HG03521 (cell line): ENCODE data around the gene ITGA1.
A peak's percentile ranks its signal among the peaks of the same experiment; 100 is the strongest.
"Not testable (repeated sequence)": the region's sequence is repeated elsewhere in the genome, so short reads cannot be mapped to it uniquely, and the experiment has no call there.

ENCODE experiments used
- ATAC-seq: cut with Tn5 transposase; IDR thresholded peaks from one replicate; pipeline ENCODE4 v1.9.1; 2021; ENCODE audit warnings: mild to moderate bottlenecking, moderate library complexity; ENCODE audit not compliant: unreplicated experiment

ITGA1 gene

DNA sequence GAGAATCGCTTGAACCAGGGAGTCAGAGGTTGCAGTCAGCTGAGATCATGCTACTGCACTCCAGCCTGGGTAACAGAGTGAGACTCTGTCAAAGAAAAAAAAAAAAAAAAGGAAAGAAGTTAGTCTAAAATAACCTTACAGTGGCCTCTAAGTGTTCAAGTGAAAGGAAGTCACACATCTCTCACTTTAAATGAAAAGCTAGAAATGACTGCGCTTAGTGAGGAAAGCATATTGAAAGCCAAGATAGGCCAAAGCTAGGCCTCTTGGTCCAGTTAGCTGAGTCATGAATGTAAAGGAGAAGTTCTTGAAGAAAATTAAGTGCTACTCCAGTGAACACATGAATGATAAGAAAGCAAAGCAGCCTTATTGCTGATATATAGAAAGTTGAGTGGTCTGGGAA, 38.1 kb downstream of the ITGA1 start:
- ATAC-seq, result peak; percentile 75

DNA sequence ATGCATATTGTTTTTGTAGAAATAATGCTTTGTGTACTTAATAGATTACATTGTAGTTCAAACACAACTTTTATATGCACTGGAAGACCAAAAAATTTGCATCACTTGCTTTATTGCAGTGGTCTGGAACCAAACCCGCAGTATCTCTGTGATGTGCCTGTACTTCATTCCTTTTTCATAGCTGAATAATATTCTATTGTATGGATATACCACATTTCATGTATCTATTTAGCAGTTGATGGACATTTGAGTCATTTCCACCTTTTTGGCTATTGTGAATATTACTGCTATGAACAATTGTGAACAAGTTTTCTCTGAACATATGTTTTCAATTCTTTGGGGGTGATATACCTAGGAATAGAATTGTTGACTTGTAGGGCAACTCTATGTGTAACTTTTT, 40.1 kb downstream of the ITGA1 start:
- no peak for ATAC-seq

DNA sequence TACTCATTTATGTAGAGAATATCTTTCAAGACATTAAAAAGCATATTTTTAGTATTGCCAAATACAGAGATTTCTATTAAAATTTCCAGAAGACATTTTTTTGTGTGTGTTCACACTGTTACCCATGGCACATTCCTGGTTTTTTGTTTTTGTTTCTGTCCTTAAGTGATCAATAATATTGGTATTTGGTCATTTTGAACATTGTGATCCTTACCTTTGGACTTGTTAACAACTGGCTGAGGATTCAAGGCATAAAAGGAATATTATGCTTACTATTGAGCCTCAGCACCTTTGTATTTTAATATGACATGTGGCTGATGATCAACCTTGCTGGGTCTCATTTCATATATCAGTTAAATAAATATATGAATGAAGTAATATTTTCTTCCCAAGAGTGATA, 41.9 kb downstream of the ITGA1 start:
- ATAC-seq, result no peak

DNA sequence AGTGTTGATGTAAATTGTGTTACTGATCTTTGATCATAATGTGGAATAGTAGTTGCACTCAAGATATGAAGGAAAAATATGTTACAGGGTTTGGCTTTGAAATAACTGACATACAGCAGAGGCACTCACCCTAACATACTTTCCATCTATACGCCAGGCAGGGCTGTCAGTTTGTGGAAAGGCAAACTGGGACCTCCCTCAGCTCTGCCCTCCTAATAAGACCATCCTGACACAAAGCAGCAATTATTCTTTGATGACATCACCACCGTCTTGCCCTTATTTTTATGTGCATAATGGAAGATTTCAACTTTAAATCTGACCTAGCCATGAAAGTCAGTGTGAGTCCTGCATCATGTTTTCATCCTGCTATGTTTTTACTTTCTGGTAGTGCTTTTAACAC, 42.9 kb downstream of the ITGA1 start:
- no peak for ATAC-seq

DNA sequence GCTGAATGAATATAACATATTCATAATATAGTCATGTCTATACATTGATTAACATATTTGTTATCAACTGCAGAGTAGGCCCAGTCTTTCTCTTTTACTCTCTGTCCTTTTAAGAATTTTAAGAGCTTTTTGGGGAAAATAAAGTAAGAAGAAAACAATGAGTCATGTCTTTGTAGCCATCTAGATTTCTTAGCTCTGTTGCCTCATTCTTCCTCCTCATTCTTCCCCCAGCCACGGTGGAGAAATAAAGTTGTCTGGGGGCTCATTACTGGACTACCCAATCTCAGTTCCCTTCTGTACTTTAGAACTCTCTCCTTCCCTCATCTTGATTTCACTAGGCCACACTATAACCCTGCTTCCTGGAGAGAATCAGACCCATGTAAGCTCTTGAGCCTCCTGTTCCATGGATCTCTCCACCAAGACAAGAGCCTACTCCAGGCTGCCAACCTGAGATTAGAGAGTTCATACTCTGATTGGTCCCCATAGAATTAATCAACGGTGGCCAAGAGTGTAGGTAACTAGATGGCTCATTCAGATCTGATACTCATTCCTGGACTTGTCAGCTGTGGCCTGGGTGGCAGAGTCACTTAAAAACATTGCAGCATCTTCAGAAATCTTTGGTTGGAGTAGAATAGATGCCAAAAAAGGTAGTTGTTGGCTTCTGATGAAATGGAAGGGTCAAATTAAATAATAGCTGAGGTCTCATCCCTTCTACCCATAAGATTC, 44.2 kb downstream of the ITGA1 start:
- ATAC-seq, result no peak

DNA sequence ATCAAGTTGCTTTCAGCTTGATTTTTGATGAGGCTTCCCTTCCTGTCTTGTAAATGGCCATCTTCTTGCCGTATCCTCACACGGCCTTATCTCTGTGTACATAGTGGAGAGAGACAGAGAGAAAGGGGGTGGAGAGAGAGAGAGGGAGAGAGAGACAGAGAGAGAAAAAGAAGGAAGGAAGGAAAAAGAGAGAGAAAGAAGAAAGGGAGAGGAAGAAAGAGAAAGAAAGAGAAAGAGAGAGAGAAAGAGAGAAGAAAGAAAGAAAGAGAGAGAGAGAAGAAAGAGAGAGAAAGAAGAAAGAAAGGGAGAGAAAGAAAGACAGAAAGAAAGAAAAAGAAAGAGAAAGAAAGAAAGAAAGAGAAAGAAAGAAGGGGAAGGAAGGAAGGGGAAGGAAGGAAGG, 46.6 kb downstream of the ITGA1 start:
- no peak for ATAC-seq

DNA sequence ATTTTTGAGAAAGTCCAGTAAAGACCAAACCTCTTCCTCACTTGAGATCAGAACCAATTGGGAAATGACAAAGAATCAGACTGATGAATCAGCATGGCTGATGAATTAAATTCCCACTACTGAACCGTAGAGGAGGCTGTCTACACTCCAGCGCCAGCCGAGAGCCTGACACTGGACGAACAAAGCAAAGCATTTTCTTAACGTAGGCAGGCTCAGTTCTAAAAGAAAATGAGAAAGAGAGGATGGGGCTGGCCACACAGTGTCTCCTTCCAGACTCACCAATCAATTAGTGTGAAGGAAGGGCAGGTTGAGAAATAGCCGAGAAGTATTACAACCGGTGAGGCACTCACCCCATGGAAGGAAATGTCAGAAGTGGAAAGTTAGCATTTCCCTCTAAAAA, 49.4 kb downstream of the ITGA1 start:
- no peak for ATAC-seq

DNA sequence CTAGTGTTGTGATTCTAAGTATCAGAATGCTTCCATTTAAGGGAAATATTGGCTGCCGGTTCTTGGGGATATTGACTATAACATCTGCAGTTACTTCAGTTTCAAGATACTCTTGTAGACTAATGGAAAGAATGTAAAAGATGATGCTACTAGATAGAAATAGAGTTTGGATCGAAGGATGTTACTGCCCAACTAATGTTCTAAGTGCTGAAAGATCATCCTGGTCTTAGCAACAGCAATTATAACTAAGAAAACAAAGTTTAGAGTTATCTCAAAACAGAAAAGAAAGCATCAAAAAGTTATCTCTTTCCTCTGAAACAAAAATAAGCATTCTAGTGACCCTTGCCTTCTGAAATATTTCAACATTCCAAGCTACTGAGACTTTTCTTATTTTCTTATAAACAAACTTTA, 49.9 kb downstream of the ITGA1 start:
- no peak for ATAC-seq

DNA sequence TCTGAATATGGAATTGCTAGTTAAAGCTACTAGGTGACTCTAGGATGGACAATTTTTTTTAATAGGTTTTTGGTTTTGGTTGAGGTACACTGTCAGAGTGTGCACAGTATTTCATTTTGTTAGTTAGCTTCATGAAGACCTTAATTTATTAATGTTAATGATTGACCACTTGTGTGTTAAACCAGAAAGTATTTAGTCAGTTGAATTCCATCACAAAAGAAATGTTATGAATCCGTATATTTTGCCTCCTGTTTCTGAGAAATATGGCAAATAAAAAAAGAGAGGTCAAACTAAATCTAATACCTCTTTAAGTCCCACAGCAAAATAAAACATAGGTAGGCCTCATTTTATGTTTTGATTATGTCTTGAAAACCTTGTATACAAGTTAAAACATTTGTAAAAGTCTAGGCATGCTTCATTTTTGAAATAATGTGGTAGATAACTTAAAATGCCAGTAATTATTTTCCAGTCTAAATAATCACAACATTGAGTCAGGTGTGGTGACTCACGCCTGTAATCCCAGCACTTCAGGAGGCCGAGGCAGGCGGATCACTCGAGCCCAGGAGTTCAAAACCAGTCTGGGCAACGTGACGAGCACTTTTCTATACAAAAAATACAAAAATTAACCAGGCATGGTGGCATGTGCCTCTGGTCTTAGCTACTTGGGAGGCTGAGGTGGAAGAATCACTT, 50.8 kb downstream of the ITGA1 start:
- ATAC-seq, result no peak

DNA sequence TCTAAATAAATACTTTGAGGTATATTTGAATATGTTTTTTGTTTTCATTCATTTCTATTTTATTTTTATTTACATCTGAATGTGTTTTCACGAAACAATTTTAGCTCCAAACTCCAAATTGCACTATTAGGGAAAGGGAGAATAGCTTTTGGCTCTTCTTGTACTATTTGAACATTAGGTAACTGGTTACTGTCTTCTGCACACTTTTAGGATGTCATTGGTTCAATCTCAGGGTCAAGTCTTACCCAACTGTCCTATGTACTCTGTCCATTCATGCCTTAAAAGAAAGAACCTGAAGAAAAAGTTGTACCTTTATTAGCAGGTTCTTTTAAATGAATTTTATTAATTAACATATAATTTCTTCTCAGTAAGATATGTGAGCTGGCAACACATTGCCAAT, 51.6 kb downstream of the ITGA1 start:
- no peak for ATAC-seq

DNA sequence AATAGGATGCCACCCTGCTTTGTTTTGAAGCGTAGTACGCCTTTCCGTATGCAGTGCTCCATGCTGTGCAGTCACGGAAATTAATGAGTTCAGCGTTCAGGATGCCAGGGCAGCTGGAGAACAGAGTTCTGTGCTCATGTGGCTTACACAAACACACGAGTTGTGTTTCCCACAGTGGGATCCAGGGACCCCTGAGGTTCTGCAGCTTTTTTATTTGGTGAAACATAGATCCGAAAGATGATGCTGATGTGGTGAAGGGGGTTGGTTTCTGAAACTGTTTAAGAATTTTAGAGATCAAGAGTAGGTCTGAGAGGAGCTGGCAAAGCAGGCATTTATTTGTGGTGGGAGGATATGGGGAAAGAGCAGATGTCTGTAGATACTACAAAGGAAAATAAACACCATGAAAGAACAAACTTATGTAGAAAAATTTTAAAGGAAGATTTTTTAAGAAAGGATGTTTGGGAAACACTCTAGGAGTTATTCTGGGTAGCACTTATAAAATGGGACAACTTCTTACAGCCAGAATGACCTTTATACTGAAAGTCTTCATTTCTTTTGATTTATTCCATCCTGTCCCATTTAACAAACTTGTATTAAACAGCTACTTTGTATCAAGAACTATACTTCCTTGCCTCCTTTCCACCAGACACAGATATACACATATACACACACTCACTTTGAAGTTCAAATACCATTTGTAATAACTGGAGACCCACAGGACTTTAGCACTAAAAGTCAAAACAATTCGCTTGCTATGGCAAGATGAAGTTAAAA, 52.7 kb downstream of the ITGA1 start:
- ATAC-seq, result no peak

DNA sequence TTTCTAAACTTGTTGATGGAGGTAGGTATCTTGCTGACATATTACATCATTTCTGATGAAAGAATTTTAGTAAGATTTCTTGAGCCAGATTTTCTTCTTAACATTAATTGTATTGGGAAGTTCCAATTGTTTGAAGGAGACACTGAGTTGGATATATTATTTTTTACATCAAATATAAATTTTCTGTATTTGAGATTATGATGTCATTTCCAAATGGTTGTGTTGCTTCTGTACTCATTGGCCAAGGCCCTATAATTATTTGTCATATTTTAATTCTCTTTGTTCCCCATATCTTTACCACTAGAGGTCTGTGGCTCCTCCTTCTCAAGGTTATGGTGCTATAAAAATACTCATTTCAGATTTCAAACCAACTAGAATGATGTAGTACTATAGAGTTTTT, 53.4 kb downstream of the ITGA1 start:
- ATAC-seq, result no peak

DNA sequence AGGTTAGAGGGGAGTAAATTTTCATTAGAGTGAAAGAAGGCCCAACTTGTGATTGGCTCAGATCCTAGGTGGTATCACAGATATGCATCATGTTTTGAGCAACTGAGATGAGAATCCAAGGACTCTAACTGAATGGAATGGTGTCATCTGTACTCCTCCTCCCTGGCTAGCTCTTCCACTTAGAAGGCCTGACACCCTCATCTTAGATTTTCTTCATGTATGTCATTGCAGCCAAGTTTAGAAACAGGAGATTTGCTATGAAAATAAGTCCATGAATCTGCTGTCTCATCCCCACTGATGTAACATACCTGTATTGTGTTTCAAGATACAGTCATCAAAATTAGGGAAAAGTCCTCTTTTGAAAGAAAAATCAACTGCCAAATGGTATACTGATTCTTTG, 54.4 kb downstream of the ITGA1 start:
- no peak for ATAC-seq

DNA sequence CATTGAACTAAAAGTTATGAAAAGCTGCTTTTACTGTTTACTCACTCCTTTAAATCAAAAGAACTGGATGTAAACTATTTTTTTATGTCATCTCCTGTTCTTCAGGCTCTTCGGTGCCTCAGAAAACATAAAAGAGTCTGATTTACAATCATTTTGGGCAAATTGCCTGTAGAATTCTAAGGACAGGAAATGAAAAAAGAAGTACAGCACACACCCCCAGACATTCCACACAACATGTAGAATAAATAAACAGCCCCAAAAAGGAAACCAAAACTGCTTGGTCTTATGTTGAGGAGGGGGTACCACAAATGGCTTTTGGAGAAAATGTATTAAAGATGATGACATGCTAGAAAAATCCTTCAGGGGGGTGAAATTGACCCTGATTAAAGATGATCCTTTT, 57.2 kb downstream of the ITGA1 start:
- no peak for ATAC-seq

DNA sequence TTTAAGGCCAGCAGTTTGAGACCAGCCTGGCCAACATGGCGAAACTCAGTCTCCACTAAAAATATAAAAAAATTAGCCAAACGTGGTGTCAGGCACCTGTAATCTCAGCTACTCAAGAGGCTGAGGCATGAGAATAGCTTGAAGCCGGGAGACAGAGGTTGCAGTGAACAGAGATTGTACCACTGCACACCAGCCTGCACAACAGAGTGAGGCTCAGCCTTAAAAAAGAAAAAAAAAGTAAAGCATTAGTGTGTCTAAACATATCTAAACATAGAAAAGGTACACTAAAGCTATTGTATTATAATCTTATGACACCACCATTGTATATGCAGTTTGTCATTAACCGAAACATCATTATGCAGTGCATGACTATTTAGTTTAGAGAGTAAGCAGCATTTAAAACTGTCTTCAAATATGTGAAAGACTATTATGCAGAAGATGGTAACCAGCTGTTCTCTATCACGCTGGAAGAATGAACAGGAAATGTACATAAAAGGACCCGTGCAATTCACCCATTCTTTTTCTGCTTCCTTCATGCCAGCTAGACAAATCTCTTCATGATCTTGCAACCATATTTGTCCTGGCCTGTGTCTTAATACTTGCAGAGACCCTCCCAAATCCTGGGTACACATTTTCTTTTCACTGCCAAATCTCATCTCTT, 58.6 kb downstream of the ITGA1 start:
- no peak for ATAC-seq

DNA sequence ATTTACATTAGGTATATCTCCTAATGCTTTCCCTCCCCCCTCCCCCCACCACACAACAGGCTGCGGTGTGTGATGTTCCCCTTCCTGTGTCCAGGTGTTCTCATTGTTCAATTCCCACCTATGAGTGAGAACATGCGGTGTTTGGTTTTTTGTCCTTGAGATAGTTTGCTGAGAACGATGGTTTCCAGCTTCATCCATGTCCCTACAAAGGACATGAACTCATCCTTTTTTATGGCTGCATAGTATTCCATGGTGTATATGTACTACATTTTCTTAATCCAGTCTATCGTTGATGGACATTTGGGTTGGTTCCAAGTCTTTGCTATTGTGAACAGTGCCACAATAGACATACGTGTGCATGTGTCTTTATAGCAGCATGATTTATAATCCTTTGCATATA, 61.0 kb downstream of the ITGA1 start:
- ATAC-seq, result not testable (repeated sequence)

DNA sequence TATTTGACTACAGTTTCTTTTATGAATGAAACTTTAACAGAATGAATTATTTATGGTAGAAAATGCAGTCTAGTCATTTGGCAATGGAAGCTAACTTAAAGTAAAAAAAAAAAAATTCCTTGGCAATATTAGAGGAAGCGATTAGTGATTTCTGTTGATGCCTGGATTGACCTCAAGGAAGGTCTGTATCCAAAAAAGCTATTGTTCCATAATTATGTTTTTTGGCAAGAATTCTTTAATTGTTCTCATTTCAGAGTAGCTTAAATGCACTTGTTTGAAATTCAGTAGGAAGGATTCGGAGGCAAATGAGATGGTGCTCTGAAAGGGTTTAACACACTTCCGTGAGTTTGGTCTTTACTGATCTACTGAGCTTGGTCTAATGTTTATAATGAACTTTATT, 61.8 kb downstream of the ITGA1 start:
- no peak for ATAC-seq

DNA sequence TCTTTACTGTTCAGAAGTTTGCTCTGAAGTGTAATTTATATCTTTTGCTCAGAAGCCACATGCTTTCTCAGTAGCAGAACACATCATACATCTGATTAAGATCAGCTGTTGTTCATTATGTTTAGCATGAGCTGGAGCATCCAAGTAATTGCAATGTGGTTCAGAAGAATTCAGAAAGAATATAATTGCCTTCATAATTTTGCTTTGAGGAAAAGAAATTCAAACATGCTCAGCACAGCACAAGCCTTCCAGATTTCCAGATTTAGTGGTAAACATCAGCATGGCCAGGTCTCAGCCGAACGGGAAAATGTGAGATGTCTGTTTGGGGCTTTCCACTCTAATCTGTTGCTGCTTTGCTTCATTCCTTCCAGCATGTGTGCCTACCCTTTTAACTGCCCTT, 65.9 kb downstream of the ITGA1 start:
- ATAC-seq, result no peak

DNA sequence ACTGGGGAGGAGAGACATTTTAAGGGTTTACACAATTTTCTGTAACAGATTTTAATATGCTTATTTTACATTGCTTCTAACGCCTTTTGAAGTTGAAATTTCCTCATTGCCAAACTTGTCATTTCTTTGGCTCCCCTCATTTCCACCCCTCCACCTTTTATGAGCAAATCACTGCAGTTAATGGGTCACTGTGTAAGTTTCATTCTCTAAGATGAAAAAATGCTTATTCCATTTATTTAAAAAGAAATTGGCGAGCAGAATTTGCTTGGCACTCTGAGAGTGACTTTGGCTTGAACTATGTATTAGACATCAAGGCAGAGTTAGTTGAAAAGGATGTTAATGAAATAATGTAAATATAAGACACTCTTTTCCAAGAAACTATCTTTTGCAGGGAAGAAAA, 66.6 kb downstream of the ITGA1 start:
- no peak for ATAC-seq

DNA sequence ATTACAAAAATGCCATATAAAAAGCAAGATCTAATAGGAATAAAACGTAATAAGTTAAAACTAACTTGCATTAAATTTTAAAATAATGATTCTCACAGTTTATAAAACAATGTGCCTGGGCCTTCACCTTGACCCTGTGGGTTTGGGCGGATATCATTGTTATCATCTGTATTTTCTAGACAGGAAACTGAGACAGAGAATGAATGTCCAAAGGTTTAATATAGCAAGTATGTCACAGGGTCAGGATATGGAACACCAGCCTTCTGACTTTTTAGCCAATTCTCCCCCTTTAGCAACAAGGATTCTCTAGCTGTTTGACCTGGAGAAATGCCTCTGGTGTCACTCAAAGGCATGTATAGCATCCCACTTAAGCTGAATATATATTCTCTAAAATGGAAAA, 67.2 kb downstream of the ITGA1 start:
- no peak for ATAC-seq

DNA sequence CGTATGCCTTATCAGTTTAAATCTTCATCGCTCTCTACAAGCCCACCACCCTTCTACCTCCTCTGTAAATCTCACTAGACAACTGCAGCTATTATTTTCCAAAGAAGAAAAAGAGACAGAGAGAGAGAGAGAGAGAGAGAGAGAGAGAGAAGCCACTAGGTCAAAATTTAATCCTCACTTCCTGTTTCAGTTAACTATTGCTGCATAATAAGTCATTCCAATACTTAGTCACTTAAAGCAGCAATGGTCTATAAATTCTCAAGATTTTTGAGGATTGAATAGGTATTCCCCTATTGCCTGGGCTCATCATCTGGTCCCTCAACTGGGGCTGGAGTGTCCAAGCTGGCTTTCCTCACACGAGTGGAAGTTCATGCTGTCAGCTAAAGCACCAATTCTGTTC, 68.8 kb downstream of the ITGA1 start:
- ATAC-seq, result no peak

DNA sequence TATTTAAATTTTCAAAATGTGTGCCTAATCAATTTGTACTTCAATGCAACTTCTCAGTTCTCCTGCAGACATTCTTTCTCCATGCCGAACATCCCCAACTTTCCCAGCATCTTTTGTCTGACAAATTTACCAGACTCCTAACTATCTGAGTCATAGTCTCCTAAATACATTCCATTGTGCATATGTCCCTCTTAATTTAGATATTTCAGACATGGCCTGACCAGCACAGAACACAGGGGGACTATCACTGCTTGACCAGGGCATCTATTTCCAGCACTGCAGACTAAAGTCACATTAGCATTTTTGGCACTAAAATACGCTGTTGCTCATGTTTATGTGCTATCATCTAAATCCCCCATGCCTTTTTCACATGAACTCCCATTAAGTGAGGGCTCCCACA, 71.9 kb downstream of the ITGA1 start:
- ATAC-seq, result no peak
